Body of pancreas (tissue), 4 donors: ENCODE measurements around the gene PRDM16. TPM values are rescaled to one million over a fixed set of nuclear protein-coding genes. Genes with fewer than 3 reads are reported as not detected.

Experiments used
- ATAC-seq: fragments of 150-250 bp; one replicate; pipeline ENCODE4 v1.9.1; 2016
- DNase-seq, 4 donors: peaks; one replicate each; pipeline ENCODE4 v3.0.0-alpha.2; 2019
- H3K27ac ChIP-seq, 4 donors: fragments of 200-600 bp; sonication (generic); 1 replicate in 3 of 4; 2 replicates in 1 of 4; pipeline versions ENCODE4 v1.5.1 to v1.6.1; 2016 to 2019; ENCODE audit warnings: mild to moderate bottlenecking in 1 of 4, mixed read lengths in 1 of 4, moderate library complexity in 1 of 4
- H3K27me3 ChIP-seq, 2 donors: fragments of 200-600 bp; sonication (generic); one replicate each; pipeline ENCODE4 v1.6.0; 2016; ENCODE audit warnings: mild to moderate bottlenecking in 1 of 2
- H3K36me3 ChIP-seq, 2 donors: fragments of 200-600 bp; sonication (generic); replicated peaks in 1 of 2; 2 replicates each; pipeline ENCODE4 v1.5.1; 2016; ENCODE audit warnings: low read depth in 2 of 2; ENCODE audit not compliant: insufficient read depth in 1 of 2
- H3K4me1 ChIP-seq: fragments of 200-600 bp; sonication (generic); one replicate; pipeline ENCODE4 v1.6.0; 2016
- H3K4me3 ChIP-seq, 2 donors: fragments of 200-600 bp; sonication (generic); 1 replicate in 1 of 2; 2 replicates in 1 of 2; pipeline ENCODE4 v1.5.1; 2016 to 2019
- H3K9me3 ChIP-seq, 3 donors: fragments of 200-600 bp; sonication (generic); 1 replicate in 2 of 3; 2 replicates in 1 of 3; pipeline ENCODE4 v1.5.1; 2016
- CTCF ChIP-seq, 7 experiments: fragments of 450-650 bp in 4 of 7; fragments of 200-600 bp in 3 of 7; sonication (generic) in 3 of 7; IDR thresholded peaks; one replicate each; pipeline ENCODE4 v1.5.1; 2016 to 2019; ENCODE audit warnings: antibody characterized with exemption in 7 of 7
- POLR2A ChIP-seq, 3 donors: fragments of 450-650 bp; IDR thresholded peaks; one replicate each; pipeline ENCODE4 v1.6.1; 2016; ENCODE audit warnings: antibody characterized with exemption in 3 of 3, mild to moderate bottlenecking in 2 of 3
- WGBS, 2 donors: methylation state at CpG; one replicate each; pipeline ENCODE4 v1.1.5; 2017; 5-methylcytosine and 5-hydroxymethylcytosine counted together
- intact Hi-C: fragments of 100-400 bp; cut with DNase I; formaldehyde crosslinking; loops from one replicate; pipeline ENCODE4 v1.15.1; 2023
- total RNA-seq, 2 donors: library from RNA; depleted of rRNA; stranded (reverse); fragments of >200 nt; gene quantifications; one replicate each; pipeline ENCODE4 v1.1.0, GENCODE V29; 2016

The PRDM16 gene
- total RNA-seq, 2 donors from 2014 or later, result 15.2 to 16.6 TPM

GRCh38 chr1:3029481-3029961 lies 39.5 kb upstream of the PRDM16 start:
- no peak overlapping the region for H3K27ac ChIP-seq
- intact Hi-C loops, result no loop called here
- no peaks in the 10 kb centered on the region for H3K36me3 ChIP-seq
- 74 to 78% methylated on average over 3 to 11 of the region's 11 CpGs for WGBS, 2 donors
- H3K9me3 ChIP-seq, result no peaks in the 10 kb centered on the region
- no peaks in the 10 kb centered on the region for H3K27me3 ChIP-seq
- no peak for TF ChIP-seq POLR2A (IDR thresholded peaks at IDR 0.05)
- TF ChIP-seq CTCF (IDR thresholded peaks at IDR 0.05), result no peak
- ATAC-seq (no peak), DNase-seq (no peak)
- no peak overlapping the region for H3K4me3 ChIP-seq
- H3K4me1 ChIP-seq, result no peaks in the 10 kb centered on the region

- Histone ChIP-seq H3K9me3 (no peaks in the 10 kb centered on the region), H3K27ac (no peak overlapping the region), H3K27me3 (no peaks in the 10 kb centered on the region), H3K4me3 (no peak overlapping the region), H3K36me3 (no peaks in the 10 kb centered on the region), H3K4me1 (no peaks in the 10 kb centered on the region)
- ATAC-seq (no peak), DNase-seq (no peak)
- TF ChIP-seq POLR2A (IDR thresholded peaks at IDR 0.05) (no peak), CTCF (IDR thresholded peaks at IDR 0.05) (no peak)
- intact Hi-C loops, result no loop called here
- 77% methylated on average over 32 of the region's 32 CpGs; no CpG with 5 or more reads in 1 of the 2 donors for WGBS, 2 donors
Observed at GRCh38 chr1:3029991-3030662, 38.9 kb upstream of the PRDM16 start.

GRCh38 chr1:3030663-3031381 lies 38.2 kb upstream of the PRDM16 start:
- ATAC-seq, result no peak
- H3K4me1 ChIP-seq, result no peaks in the 10 kb centered on the region
- intact Hi-C loops, result no loop called here
- H3K36me3 ChIP-seq, result no peaks in the 10 kb centered on the region
- no peaks in the 10 kb centered on the region for H3K9me3 ChIP-seq
- DNase-seq, result no peak
- 54 to 60% methylated on average over 14 to 22 of the region's 22 CpGs for WGBS, 2 donors
- H3K4me3 ChIP-seq, result no peak overlapping the region
- no peaks in the 10 kb centered on the region for H3K27me3 ChIP-seq
- H3K27ac ChIP-seq, result no peak overlapping the region
- TF ChIP-seq POLR2A (IDR thresholded peaks at IDR 0.05) (no peak), CTCF (IDR thresholded peaks at IDR 0.05) (no peak)

- DNase-seq, result no peak
- Histone ChIP-seq H3K27ac (no peak overlapping the region), H3K4me1 (no peaks in the 10 kb centered on the region), H3K27me3 (no peaks in the 10 kb centered on the region), H3K4me3 (no peak overlapping the region), H3K9me3 (no peaks in the 10 kb centered on the region), H3K36me3 (no peaks in the 10 kb centered on the region)
- TF ChIP-seq CTCF (IDR thresholded peaks at IDR 0.05) (no peak), POLR2A (IDR thresholded peaks at IDR 0.05) (no peak)
- no peak for ATAC-seq
- 57 to 58% methylated on average over 16 to 35 of the region's 35 CpGs for WGBS, 2 donors
- intact Hi-C loops, result no loop called here
Observed at GRCh38 chr1:3031401-3032221, 37.4 kb upstream of the PRDM16 start.
